GM10248 (cell line): ENCODE results near the gene HACL1.

Source experiments
- CTCF ChIA-PET: fragments of 300-600 bp; sonication (Branson Sonifier 250); formaldehyde crosslinking; extraction: SDS; loops from one replicate; lab custom pipeline; 2021; ENCODE audit warnings: antibody characterized with exemption; lab: Yijun Ruan, JAX
- POLR2A ChIA-PET: fragments of 350-650 bp; sonication (Branson Sonifier 250); formaldehyde crosslinking; extraction: SDS; loops from one replicate; lab custom pipeline; 2020; ENCODE audit warnings: antibody characterized with exemption; lab: Yijun Ruan, JAX
- DNase-seq: peaks from one replicate; pipeline ENCODE4 v3.0.0; 2012; ENCODE audit errors: extremely low spot score
- CTCF ChIP-seq: IDR thresholded peaks from 2 replicates; pipeline ENCODE4 v1.5.1; 2012; ENCODE audit warnings: mild to moderate bottlenecking, low read depth; ENCODE audit errors: extremely low read depth, missing control alignments, control extremely low read depth

The HACL1 gene

GRCh38 chr3:15572138-15572537 is 29.2 kb downstream of the HACL1 start:
- POLR2A ChIA-PET = no interaction called here
- CTCF ChIA-PET = interaction anchor here (1.5 kb wide), 1 partner anchor 14 kb away, joined by 3 read pairs; no protein-coding TSS in a partner anchor
- TF ChIP-seq CTCF = no peak
- DNase-seq = no peak

GRCh38 chr3:15563190-15563589 is 38.2 kb downstream of the HACL1 start:
- POLR2A ChIA-PET = no interaction called here
- no peak for TF ChIP-seq CTCF
- CTCF ChIA-PET = no interaction called here
- DNase-seq = no peak

GRCh38 chr3:15562560-15562959 is 38.8 kb downstream of the HACL1 start:
- ChIA-PET POLR2A (no interaction called here), CTCF (no interaction called here)
- TF ChIP-seq CTCF = no peak
- DNase-seq = no peak

- CTCF ChIA-PET = interaction anchor here (0.8 to 3.7 kb wide), 9 partner anchors 10 to 450 kb away, joined by 3 to 23 read pairs (median 3); no protein-coding TSS in a partner anchor
- DNase-seq = no peak
- POLR2A ChIA-PET = no interaction called here
- TF ChIP-seq CTCF = no peak
Measured at GRCh38 chr3:15558581-15558980, 42.8 kb downstream of the HACL1 start.

DNA sequence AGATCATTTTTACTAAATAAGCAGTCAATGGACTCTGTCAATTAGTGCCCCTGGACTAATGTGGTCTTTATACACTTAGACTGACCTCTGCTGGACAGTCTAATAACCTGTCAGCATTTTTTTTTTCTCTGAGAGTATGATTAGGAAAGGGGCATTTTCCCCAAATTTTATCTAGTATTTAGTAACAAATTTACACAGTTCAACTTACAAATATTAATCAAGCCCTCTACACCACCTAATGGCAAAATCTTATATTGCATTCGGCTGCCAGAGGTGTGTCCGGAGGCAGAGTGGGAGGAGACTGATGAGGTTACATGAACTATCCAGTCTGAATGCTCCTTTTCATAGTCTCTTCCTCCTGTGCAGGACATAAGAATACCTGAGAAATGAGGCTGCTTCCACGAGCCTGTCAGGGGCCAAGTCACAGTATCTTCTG is 43.8 kb downstream of the HACL1 start:
- CTCF ChIA-PET = interaction anchor here (0.7 to 3.7 kb wide), 25 partner anchors 9 to 449 kb away, joined by 3 to 23 read pairs (median 4); no protein-coding TSS in a partner anchor
- TF ChIP-seq CTCF = peak; percentile 38
- POLR2A ChIA-PET = no interaction called here
- peak; percentile 35 for DNase-seq

- POLR2A ChIA-PET = no interaction called here
- no peak for TF ChIP-seq CTCF
- CTCF ChIA-PET = interaction anchor here (0.7 to 3.7 kb wide), 28 partner anchors 9 to 451 kb away, joined by 3 to 23 read pairs (median 4); no protein-coding TSS in a partner anchor
- DNase-seq = peak; percentile 59
Measured at GRCh38 chr3:15556512-15556911, 44.9 kb downstream of the HACL1 start.
